Activated CD4-positive, alpha-beta T cell treated with anti-CD3 and anti-CD28 coated beads, Interleukin-2, Interleukin-6, amounts not matched to agents 100 ng/mL and 50 ng/mL, durations not matched to agents 16 hours and 8 hours (primary cell): ENCODE data around the gene SCAP.

ENCODE experiments used
- DNase-seq: peaks from one replicate; pipeline ENCODE4 v3.0.0-alpha.2; 2020

Gene SCAP

DNA sequence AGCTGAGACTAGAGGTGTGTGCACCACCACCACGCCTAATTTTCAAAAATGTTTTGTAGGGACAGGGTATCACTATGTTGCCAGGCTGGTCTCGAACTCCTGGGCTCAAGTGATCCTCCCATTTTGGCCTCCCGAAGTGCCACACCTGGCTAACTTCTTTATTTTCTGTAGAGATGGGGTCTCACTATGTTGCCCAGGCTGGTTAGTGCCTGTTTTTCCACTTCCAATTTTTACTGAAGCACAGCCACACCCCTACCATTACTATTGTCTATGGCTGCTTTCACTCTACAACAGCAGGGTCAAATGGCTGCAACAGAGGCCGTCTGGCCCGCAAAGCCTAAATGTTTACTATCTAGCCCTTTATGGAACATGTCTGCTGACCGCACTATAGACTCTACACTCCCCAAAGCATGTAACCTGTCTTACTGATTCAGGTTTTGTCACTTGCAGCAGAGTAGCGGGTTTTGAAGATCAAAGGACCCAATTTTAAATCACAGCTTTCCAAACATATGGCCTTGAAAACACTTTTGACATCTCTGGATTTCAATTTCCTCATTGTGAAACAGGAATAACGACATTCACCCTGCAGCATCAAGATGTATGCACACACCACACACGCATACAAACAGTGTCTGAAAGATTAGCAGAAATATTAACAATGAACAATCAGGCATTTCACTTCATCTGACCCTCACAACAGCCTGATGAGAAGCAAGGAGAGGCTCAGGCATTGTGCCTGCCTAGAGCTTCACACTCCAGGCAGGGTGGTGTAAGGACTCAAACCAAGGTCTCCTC, 46.1 kb downstream of the SCAP start:
- DNase-seq: no peak

DNA sequence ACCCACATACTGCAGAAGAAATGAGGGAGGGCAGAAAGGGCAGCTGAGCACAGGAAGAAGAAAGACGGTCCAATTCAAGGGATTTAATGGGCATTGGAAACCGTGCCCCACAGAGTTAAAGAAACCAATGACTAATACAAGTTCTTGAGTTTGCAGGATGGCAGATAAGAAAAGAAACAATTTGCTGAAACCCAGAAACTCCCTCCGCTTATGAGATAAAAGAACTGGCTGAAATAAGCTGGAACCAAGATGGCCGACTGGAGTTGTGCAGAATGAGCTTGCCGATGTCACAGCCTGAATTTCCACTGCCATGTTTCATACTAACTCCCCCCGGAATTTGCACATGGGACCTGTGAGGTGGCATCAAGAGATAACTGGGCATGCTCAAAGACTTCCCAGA, 47.1 kb downstream of the SCAP start:
- no peak for DNase-seq

DNA sequence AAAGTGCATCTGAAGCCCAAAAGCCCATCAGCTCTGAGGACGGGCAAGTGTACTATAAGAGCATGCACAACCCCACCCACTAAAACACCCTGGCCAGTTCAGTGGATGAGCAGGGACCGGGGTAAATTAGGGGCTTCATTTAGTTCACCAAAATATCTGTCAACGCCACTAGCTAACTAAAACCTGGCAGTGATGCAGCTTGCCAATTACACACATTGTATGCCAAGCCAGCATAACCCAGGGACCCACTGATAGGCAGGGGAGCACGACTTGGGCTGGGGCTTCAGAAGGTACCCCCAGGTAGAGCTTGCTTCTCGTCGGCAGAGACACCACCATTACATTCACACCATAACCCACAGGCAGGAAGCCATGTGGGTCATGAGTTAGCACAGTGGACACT, 47.9 kb downstream of the SCAP start:
- DNase-seq: no peak

DNA sequence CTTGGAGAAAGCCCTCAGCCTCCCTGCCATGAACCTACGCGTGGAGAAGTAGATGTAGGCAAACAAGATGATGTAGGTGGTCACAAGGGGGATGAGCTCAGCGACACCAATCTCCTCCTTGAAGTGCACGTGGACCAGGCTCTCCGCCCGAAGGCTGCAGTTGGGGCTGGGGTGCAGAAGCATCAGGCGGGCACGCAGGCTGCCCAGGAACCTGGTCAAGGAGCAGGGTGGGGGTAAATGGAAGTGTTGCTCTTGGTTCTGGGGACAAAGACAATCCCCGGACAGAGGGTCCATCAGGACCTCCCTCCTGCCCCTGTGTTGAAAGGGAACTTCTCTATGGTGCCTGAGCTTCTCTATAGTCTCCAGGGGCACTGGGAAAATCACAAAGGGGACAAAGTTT, 49.8 kb downstream of the SCAP start:
- DNase-seq: no peak

DNA sequence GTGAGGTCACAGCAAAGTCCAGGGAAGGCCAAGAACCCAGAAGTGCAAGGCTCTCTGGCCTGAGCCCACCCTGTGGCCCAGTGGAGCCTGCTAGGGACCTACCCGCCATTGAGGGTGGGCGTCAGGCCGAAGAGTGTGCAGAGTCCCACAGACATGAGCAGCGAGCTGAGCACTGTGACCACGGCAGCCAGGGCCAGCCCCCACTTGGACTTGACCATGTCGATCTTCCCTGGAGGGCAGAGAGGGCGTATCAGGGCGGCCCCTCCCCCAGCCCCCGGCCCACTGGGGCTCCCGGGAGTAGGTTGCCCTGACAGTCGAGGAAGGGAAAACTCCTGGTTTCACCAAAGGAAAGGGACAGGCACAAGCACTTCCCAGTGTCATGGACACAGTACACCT, 50.4 kb downstream of the SCAP start:
- DNase-seq: no peak

DNA sequence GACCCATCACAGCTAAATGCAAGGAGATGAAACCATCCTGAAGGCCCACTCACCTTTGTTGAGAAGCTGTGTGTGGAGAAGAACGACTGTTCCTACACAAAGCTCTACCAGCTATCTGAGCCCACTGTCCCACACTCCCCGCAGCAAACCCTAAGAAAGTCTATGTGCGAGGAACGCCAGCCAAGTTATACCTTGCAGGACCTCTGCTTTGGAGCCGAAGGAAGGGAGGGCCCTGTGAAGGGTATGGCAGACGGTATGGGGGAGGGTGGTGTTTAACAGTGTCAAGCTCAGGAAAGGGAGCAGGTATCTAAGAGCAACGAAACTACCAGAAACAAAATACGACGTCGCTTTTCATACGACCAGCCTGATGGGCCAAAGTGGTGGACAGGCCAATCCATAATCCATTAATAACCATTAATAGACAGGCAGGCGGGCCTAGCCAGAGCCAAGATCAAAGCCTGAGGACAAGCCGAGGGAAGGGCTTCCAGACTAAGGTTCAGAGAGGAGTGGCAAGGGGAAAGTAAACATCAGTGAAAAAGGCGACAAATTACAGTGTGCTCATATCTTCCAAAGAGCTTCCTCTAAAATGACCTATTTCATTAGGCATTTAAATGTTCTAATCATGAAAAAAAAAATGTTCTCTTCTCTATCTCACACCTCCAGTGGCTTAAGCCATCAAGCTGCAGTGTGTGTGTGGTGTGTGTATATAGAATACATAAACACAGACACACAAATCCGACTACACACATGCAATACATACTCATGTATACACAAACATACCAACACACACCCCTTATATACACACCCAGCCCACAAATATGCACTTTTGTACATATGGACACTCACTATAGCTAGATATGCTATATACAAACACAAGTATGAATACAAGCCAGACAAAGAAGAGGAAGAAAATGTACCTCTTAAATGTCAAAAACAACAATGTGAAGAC, 51.0 kb downstream of the SCAP start:
- no peak for DNase-seq

DNA sequence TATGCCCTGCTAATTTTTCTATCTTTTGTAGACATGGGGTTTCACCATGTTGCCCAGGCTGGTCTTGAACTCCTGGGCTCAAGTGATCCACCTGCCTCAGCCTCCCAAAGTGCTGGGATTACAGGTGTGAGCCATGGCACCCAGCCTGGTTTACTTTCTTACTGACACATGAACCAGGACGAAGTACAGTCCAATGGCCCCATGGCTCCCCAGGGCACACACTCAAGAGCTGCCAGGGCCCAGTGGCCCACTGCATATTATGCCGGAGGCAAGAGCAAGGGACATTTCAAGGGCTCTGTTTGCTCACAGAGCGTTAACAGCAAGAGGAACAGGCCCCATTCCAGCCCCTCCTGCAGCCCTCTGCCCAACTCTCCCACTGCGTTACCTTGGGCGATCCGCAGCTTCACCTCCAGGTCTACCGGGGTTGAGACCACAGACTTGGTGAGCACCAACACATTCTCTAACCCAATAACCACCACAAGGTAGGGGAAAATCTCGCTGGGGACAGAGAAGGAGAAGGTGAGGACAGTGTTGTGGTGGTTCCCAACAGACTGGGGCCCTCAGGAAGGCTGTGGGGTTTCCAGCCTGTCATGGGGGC, 52.1 kb downstream of the SCAP start:
- no peak for DNase-seq

DNA sequence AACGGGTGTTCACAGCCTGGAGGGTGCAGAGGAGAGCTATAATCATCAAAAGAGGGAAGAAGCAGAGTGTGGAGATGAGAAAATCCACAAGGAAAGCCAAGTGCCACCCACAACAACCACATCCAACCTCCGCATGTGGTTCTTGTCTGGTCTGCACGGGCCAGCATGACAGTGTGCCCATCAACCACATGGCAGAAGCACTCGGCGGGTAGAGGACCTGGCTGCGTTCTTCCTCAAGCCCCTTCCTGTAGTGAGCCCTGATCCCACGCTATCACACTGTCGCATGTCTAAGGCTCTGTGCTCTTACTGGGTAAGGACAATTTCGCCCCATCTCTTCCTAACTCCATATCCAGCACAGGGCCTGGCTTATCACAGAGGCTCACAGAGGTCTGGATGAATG, 53.0 kb downstream of the SCAP start:
- DNase-seq: no peak

DNA sequence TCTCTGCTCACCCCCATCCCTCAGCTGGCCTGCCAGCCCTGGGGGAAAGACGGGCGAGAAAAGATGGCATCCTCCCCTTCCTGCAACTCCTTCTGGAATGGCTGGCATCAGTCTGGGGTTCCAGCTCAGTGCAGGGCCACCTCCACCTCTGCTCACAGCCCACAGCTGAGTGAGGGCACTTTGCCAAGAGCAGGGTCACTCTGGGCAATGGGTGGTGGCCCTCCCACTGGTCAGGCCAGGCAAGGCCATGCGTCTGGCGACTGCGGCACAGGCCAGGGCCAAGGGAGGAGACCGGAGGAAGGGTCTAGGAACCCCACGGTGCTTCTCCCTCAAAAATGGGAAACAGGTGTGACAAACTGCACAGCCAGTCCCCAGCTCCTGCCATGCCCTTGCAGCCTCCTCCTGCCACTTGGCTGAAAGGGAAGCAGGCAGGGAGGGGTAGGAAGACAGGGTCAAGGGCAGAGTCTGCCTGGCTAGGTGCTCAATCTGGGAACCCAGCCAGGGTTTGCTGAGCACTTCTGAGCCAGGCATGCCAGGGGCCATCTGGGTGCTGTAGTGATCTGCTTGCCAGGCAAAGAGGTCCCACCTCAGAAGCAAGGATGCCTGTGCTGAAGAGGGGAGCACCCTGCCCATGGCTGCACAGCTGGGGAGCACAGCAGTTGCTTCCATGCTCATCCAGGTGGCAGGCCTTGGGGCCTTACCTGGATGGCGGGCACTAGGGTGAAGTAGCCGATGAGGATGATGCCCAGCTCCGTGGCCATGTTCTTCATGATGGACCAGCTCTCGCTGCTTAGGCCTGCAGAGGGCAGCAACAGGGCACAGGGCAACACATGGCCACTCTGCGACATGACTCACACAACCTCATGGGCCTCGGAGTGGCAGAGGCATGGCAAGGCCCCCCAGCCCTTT, 53.7 kb downstream of the SCAP start:
- DNase-seq: peak; percentile 35

DNA sequence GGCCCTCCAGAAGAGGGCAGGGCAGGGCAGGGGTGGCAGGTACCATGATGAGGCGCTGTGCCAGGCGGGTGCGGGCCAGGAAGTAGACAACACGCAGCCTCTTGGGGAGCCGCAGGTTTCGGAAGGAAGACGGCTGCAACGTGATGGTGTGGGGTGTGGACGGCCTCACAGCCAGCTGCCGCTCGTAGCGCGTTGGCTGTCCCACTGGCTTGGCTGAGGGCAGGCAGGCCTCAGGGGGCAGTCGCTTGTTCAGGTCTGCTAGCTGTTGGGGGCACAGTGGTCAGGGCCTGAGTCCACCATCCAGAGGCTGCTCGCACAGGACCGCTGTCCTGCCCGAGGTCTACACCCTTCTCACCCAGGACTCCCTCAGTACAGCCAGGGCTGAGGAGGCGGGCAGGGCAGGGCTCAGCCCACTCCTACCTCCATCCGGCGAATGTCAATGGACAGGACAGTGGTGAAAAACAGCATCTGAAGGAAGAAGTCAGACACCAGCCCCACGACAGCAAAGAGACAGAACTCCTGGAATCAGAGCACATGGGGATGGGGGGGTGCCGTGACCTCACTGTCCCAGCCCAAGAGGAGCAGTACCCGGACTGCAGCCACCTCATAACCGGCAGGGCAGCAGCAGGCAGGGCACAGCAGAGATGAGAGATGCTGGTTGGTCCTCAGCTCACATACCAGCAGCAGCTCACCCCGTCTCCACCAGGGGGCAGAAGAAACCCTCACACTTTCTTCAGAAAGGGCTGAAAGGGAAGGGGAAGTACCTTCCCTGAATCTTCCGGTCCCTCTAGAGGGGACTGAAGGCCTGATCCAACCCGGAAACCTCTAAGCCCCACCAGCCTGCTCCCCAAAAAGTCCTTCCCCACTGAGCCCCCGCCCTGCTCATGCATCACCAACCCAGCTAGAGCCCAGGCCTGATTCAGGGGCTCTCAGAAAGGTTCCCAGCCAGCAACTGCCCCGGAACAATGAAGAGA, 54.9 kb downstream of the SCAP start:
- DNase-seq: peak; percentile 95

DNA sequence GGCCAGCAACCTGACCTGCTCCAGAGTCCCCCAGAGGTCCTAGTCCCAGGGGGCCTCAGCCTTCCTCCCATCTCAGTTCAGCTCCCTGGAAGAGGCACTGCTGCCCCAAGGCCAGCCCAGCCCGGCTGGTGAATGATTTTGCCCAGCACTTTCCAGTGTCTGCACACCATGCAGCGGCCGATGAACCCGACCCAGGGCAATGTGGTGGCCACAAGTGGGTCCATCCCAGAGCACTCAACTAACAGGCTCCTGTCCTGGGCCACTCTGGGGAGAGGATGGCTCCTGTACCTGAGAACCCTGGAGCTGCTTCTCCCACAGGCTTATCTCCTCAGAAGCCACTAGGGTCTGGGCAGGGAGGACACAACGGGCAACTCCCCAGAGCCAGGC, 55.7 kb downstream of the SCAP start:
- DNase-seq: no peak

DNA sequence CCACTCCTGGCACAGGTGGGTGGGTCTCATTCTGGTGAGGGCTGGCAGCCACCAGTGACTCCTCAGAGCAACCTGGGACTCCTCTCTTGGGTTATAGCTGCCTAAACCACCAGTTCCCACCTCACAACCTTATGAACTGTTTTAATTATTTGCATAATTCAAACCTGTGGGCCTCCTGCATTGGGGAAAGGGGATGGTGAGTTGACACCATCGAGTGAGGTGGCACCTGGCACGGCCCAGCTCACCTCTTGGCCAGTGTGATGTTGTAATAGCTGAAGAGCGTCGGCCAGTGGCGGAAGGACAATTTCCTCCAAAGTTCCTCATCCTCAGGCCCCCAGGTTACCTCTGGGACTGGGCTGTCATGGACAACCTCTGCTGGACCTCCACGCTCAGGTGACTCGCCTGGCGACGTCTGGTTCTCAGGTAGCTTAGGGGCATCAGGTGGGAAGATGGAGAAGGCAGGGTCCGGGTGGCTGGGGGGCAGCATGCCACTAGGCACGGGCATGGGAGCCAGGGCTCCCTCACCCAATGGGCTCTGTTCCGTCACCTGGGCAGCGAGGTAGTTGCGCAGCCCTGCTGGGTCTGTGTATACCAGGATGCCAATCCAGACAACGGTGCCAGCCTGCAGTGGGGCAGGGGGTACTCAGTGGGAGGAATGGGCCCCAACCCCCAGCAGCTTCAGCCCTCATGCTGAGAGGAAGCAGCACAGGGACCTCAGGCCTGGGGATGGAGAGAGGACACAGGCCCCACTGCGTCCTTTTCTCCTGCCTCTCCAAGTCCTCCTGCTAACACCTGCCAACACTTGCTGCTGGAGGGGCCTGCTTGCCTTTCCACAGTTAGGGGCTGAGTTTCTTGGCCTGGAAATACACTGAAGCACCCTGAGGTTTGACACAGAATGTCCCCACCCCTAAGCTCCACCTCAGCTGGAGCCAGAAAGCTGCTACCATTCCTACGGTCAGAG, 56.4 kb downstream of the SCAP start:
- no peak for DNase-seq

DNA sequence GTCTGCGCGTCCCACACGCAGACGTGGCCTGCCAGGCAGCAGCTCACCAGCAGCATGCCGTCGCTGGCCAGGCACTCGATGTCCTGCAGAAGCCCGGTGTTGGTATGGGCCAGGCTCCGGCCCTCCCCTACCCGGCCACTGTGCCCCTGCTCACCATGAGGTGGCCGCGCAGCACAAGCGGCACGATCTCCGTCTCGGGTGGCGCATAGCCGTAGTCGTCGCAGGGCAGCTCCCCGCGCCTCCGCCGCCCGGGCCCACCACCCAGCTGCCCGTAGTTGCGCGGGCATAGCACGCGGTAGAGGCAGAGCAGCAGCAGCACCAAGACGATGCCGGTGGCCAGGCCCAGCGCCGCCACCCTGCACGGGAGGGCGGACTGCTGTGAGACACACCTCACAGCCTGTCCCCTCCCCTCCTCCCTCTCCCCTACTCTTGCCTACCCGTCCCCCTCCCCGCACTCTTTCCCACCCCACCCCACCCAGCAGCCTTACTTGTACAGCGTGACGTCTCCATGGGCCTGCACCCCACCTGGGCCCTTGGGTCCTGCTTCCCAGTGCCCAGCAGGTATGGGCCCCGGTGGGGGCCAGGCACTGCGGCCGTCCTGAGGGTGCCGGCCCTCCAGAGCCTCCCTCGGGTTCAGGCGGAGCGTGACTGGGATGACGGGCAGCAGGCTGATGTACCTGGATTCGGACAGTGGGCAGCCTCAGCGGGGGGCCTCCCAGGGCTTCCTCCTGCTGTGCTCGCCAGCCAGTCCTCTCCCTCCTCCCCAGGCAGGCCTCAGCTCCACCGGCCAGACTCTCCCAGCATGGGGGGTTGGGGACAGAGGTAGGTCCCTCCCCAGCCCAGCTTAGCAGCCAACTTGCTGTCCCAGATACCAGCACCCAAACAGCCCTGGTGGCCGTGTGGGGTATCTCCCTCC, 57.3 kb downstream of the SCAP start:
- DNase-seq: no peak

DNA sequence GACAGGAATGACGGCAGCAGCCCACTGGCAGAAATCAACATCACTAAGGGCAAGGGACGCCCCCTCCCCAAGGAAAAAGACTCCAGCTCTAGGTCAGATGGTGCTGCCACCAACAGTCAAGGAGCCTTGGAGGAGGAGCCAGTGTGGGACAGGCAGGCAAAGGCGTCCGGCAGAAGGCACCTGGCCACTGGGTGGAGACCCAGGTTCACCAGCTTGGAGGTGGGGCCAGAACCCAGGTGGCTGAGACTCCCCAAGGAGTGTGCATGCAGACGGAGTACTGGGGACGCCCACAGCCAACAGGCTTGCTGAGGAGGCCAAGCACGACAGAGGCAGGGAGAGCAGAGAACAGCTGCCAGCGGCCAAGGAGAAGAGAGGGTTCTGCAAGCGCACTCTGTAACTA, 59.7 kb downstream of the SCAP start:
- no peak for DNase-seq

DNA sequence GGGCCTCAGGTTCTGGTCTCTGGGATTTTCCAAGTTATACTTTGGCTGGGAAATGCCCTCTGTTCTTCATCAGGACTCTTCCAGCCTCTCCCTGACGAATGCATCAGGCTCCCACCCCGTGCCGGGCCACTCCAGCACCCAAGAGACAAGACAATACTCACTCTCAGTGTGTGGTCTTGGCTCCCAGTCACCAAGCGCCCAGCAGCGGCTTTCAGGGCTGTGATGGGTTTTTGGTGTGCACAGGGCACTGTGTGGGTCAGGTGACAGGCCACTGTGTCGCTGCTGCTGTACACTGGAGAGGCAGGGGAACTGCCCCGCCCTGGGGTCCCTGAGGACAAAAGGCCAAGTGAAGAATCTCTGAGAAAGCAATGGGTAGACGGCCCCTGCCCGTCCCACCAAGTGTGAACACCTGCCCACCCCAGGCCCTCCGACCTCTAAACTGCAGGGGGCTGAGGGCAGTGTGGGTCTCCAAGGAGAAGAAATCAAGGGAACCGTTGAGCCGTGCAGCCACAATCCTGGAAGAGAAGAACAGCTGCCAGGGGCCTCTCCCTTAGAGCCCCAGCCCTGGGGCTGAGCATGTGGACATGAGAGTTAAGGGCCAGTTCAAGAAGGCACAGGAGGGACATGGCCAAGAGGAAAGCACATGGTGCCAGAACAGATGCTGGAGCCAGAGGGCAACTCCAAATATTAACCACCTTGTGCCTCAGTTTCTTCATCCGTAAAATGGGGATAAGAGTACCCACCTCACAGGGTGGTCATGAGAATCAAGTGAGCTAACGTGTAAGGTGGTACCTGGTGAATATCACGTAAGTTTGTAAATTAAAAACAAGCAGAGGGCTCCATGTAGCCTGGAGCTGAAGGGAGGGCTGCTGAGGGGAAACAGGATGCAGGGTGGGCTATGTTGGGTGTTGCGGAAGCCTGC, 60.8 kb downstream of the SCAP start:
- no peak for DNase-seq

DNA sequence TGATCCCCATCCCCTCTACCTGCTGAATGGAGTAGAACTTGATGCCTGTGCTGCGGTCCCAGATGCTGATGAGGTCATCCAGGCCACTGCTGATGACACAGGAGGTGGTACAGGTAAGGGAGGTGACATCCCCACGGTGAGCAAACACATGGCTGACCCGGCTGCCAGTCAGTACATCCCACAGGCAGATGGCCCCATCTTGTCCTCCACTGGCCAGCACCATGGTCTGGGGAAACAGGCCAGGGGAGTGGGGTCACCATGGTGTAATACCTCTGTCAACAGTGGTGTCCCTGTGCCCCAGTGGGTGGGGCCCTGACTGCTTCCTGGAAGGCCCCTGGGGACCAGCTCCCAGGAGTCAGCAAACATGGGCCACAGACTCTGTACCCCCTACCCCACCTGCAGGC, 61.6 kb downstream of the SCAP start:
- DNase-seq: no peak

DNA sequence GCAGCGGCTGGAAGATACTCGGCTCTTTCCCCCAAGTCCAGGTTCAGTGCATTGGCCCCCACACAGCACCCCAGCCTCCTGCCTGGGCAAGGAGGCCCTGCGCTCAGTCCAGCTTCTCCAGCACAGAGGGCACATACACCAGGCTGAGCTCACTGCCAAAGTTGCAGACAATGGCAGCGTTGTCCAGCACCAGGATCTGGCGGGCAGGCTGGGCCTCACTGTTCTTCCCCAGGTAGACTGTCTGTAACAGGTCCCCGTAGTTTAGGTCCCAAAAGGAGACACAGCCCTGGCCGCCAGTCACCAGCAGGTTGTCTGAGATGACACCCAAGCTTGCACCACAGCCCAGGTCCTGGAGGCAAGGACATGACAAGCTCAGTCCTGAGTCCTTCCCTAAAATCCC, 62.0 kb downstream of the SCAP start:
- DNase-seq: no peak
